Measurements from ENCODE around the gene KDM4B. TPM values are rescaled to one million over a fixed set of nuclear protein-coding genes. Genes with fewer than 3 reads are reported as not detected.

Gene KDM4B
- total RNA-seq, 1 experiment from 2014 or later: 35.9 TPM

GRCh38 chr19:5073153-5073844, 104.4 kb downstream of the KDM4B start (continued):
- TF ChIP-seq YY1 (IDR thresholded peaks at IDR 0.05; ENCODE audit: extremely low read depth, insufficient replicate concordance, low read depth, low read length): no peak

GRCh38 chr19:5074407-5074806, 105.5 kb downstream of the KDM4B start:
- Histone ChIP-seq H3K9me2 (ENCODE audit: insufficient read depth) (no peaks in the 10 kb centered on the region), H3K4me2 (ENCODE audit: low read length) (no peak overlapping the region), H4K20me1 (ENCODE audit: insufficient read depth) (no peaks in the 10 kb centered on the region), H3K36me3 (ENCODE audit: control insufficient read depth in 1 of 2, insufficient read depth in 2 of 2, low read length in 2 of 2) (peaks cover 0 to 4% of the 10 kb centered on the region in 2 experiments; a peak in 2 of 4 replicates), H3K27ac (ENCODE audit: low read depth, low read length) (no peak overlapping the region), H2AFZ (ENCODE audit: low read depth, low read length, poor library complexity, severe bottlenecking) (no peak overlapping the region), H3K9me3 (ENCODE audit: control insufficient read depth in 1 of 2, insufficient read depth in 1 of 2, low read depth in 1 of 2, low read length in 2 of 2) (no peaks in the 10 kb centered on the region), H3K27me3 (ENCODE audit: insufficient read depth, low read length) (no peaks in the 10 kb centered on the region), H3K4me1 (ENCODE audit: control insufficient read depth in 1 of 2, insufficient read depth in 2 of 2, low read length in 2 of 2) (no peaks in the 10 kb centered on the region), H3K79me2 (ENCODE audit: insufficient read depth, low read length) (no peaks in the 10 kb centered on the region), H3K9ac (ENCODE audit: low read length) (no peak overlapping the region), H3K4me3 (replicated peaks in 1 of 2; ENCODE audit: low read depth in 1 of 2, low read length in 2 of 2) (no peak overlapping the region)
- TF ChIP-seq EGR1 (IDR thresholded peaks at IDR 0.05; ENCODE audit: low read depth): no peak
- no peak for DNase-seq (ENCODE audit: low read depth, low spot score)
- ChIA-PET POLR2A (no interaction called here), CTCF (no interaction called here), RAD21 (ENCODE audit: low non-redundant PET in 1 of 2, low total read pairs in 2 of 2, uncharacterized antibody in 2 of 2, unreplicated experiment in 2 of 2) (no interaction called here)
- no TSS peak for BruUV-seq (replicated peaks)
- no peak for ATAC-seq
- intact Hi-C loops (cut with micrococcal nuclease): no loop called here

GRCh38 chr19:5074830-5075394, 106.0 kb downstream of the KDM4B start:
- ATAC-seq (no peak), DNase-seq (ENCODE audit: low read depth, low spot score) (no peak)
- no peaks in the 10 kb centered on the region for H3K9me3 ChIP-seq (ENCODE audit: control insufficient read depth in 1 of 2, insufficient read depth in 1 of 2, low read depth in 1 of 2, low read length in 2 of 2)
- ChIA-PET RAD21 (ENCODE audit: low non-redundant PET in 1 of 2, low total read pairs in 2 of 2, uncharacterized antibody in 2 of 2, unreplicated experiment in 2 of 2) (no interaction called here), CTCF (no interaction called here), POLR2A (no interaction called here)
- H3K36me3 ChIP-seq (ENCODE audit: control insufficient read depth in 1 of 2, insufficient read depth in 2 of 2, low read length in 2 of 2): peaks cover 0 to 4% of the 10 kb centered on the region in 2 experiments; a peak in 2 of 4 replicates
- intact Hi-C loops (cut with micrococcal nuclease): no loop called here
- H3K9me2 ChIP-seq (ENCODE audit: insufficient read depth): no peaks in the 10 kb centered on the region
- no TSS peak for BruUV-seq (replicated peaks)
- no peaks in the 10 kb centered on the region for H4K20me1 ChIP-seq (ENCODE audit: insufficient read depth)
- no peak overlapping the region for H3K27ac ChIP-seq (ENCODE audit: low read depth, low read length)
- H3K4me2 ChIP-seq (ENCODE audit: low read length): no peak overlapping the region
- no peak overlapping the region for H3K9ac ChIP-seq (ENCODE audit: low read length)
- H3K27me3 ChIP-seq (ENCODE audit: insufficient read depth, low read length): no peaks in the 10 kb centered on the region
- no peaks in the 10 kb centered on the region for H3K4me1 ChIP-seq (ENCODE audit: control insufficient read depth in 1 of 2, insufficient read depth in 2 of 2, low read length in 2 of 2)
- H3K4me3 ChIP-seq (replicated peaks in 1 of 2; ENCODE audit: low read depth in 1 of 2, low read length in 2 of 2): no peak overlapping the region
- H3K79me2 ChIP-seq (ENCODE audit: insufficient read depth, low read length): no peaks in the 10 kb centered on the region
- TF ChIP-seq SP1 (IDR thresholded peaks at IDR 0.05; ENCODE audit: low read depth) (no peak), RAD21 (IDR thresholded peaks at IDR 0.05; ENCODE audit: low read depth) (no peak), POLR2A (IDR thresholded peaks at IDR 0.05; ENCODE audit: borderline replicate concordance, extremely low read depth, insufficient read depth, insufficient read length) (no peak), TCF7L2 (IDR thresholded peaks at IDR 0.05; ENCODE audit: borderline replicate concordance, extremely low read depth, insufficient read depth, insufficient read length) (no peak), JUND (IDR thresholded peaks at IDR 0.05) (no peak), ATF3 (IDR thresholded peaks at IDR 0.05) (no peak), SIN3A (IDR thresholded peaks at IDR 0.05; ENCODE audit: low read depth) (no peak), EZH2phosphoT487 (IDR thresholded peaks at IDR 0.05; ENCODE audit: borderline replicate concordance) (no peak), SRF (IDR thresholded peaks at IDR 0.05; ENCODE audit: low read depth) (no peak), POLR2AphosphoS5 (IDR thresholded peaks at IDR 0.05; ENCODE audit: low read depth, low read length) (no peak), CTCF (IDR thresholded peaks at IDR 0.05 in 2 of 3, conservative IDR thresholded peaks at IDR 0.05 in 1 of 3; ENCODE audit: borderline replicate concordance in 1 of 3, insufficient read depth in 1 of 3, low read depth in 2 of 3, low read length in 2 of 3) (no peak), ZNF274 (IDR thresholded peaks at IDR 0.05; ENCODE audit: low read depth, low read length) (no peak), YY1 (IDR thresholded peaks at IDR 0.05; ENCODE audit: extremely low read depth, insufficient replicate concordance, low read depth, low read length) (no peak), CEBPB (IDR thresholded peaks at IDR 0.05; ENCODE audit: low read depth) (no peak), ELF1 (IDR thresholded peaks at IDR 0.05; ENCODE audit: borderline replicate concordance, low read depth) (no peak)
- H2AFZ ChIP-seq (ENCODE audit: low read depth, low read length, poor library complexity, severe bottlenecking): no peak overlapping the region

Data from HCT116 (cell line).